HepG2 (cell line): ENCODE measurements around the gene MTHFD2. TPM values are rescaled to one million over a fixed set of nuclear protein-coding genes. Genes with fewer than 3 reads are reported as not detected.

ENCODE experiments used
- ATAC-seq: fragments of 200-7000 bp; cut with Tn5 transposase; 3 replicates; pipeline ENCODE4 v1.9.1; 2020; ENCODE audit warnings: mild to moderate bottlenecking, moderate library complexity
- BruUV-seq: library from RNA; stranded (reverse); fragments of 400-500 nt; replicated peaks from 2 replicates; lab custom pipeline; 2021; lab: Mats Ljungman, UMichigan
- CTCF ChIA-PET: fragments of 300-600 bp; formaldehyde crosslinking; extraction: SDS; loops from one replicate; lab custom pipeline; 2021; ENCODE audit warnings: low total read pairs, inconsistent platforms, low intra/inter-chr PET ratio; lab: Yijun Ruan, JAX
- POLR2A ChIA-PET: fragments of 350-600 bp; sonication (Branson Sonifier 250); formaldehyde crosslinking; loops from one replicate; lab custom pipeline; 2020; ENCODE audit warnings: antibody characterized with exemption, inconsistent platforms; lab: Yijun Ruan, JAX
- DNase-seq: peaks from one replicate; pipeline ENCODE4 v3.0.0-alpha.2; 2015; ENCODE audit warnings: low spot score
- FAIRE-seq: peaks from 3 replicates; lab custom pipeline; 2011; peaks lifted over from hg19 to GRCh38; lab: Jason Lieb, UNC
- H2AFZ ChIP-seq: one replicate; pipeline ENCODE4 v1.6.1; 2011; ENCODE audit warnings: low read length, inconsistent platforms
- H3K27ac ChIP-seq: fragments of 300-600 bp; 3 replicates; pipeline ENCODE4 v1.8.0; 2011; ENCODE audit warnings: mixed run types, mild to moderate bottlenecking, mixed read lengths, low read length, inconsistent platforms; ENCODE audit not compliant: insufficient read depth; ENCODE audit errors: extremely low read length
- H3K27me3 ChIP-seq, 2 experiments: fragments of 200-600 bp in 1 of 2; 2 replicates in 1 of 2; 3 replicates in 1 of 2; pipeline versions ENCODE4 v1.6.0 to v1.8.0; 2011; ENCODE audit warnings: low read length in 2 of 2, mild to moderate bottlenecking in 2 of 2, moderate library complexity in 2 of 2, inconsistent platforms in 1 of 2; ENCODE audit not compliant: insufficient read depth in 2 of 2, control insufficient read depth in 1 of 2
- H3K36me3 ChIP-seq, 2 experiments: fragments of 200-600 bp in 1 of 2; replicated peaks in 1 of 2; 2 replicates in 1 of 2; 3 replicates in 1 of 2; pipeline versions ENCODE4 v1.5.1 to v1.8.0; 2011; ENCODE audit warnings: low read length in 2 of 2, inconsistent platforms in 1 of 2; ENCODE audit not compliant: insufficient read depth in 2 of 2, control insufficient read depth in 1 of 2
- H3K4me1 ChIP-seq: 2 replicates; pipeline ENCODE4 v1.5.1; 2012; ENCODE audit warnings: low read length, inconsistent platforms; ENCODE audit not compliant: insufficient read depth
- H3K4me2 ChIP-seq: 2 replicates; pipeline ENCODE4 v1.6.0; 2011; ENCODE audit warnings: low read depth, low read length, inconsistent platforms
- H3K4me3 ChIP-seq, 3 experiments: fragments of 200-600 bp in 1 of 3; sonication (generic), shearing (Covaris generic) in 1 of 3; replicated peaks in 1 of 3; 2 replicates each; pipeline ENCODE4 v1.5.1; 2011 to 2016; ENCODE audit warnings: low read length in 3 of 3, inconsistent platforms in 2 of 3, low read depth in 2 of 3, mild to moderate bottlenecking in 2 of 3, control low read depth in 1 of 3, mixed read lengths in 1 of 3; ENCODE audit not compliant: insufficient read depth in 1 of 3
- H3K79me2 ChIP-seq: one replicate; pipeline ENCODE4 v1.6.1; 2011; ENCODE audit warnings: low read length, inconsistent platforms; ENCODE audit not compliant: insufficient read depth
- H3K9ac ChIP-seq: 2 replicates; pipeline ENCODE4 v1.6.0; 2011; ENCODE audit warnings: mild to moderate bottlenecking, low read depth, low read length, inconsistent platforms; ENCODE audit not compliant: insufficient read depth
- H3K9me3 ChIP-seq: 2 replicates; pipeline ENCODE4 v1.5.1; 2012; ENCODE audit warnings: mild to moderate bottlenecking, low read length
- H4K20me1 ChIP-seq: 2 replicates; pipeline ENCODE4 v1.6.0; 2011; ENCODE audit warnings: inconsistent platforms, mild to moderate bottlenecking, low read length, moderate library complexity; ENCODE audit not compliant: insufficient read depth
- ATRX ChIP-seq: sonication (generic); formaldehyde crosslinking; IDR thresholded peaks from 2 replicates; pipeline ENCODE4 v1.4.0; 2020; ENCODE audit warnings: missing genetic modification reagents, borderline replicate concordance
- HHEX ChIP-seq: IDR thresholded peaks from 2 replicates; pipeline ENCODE4 v1.6.1; 2016; ENCODE audit warnings: control low read depth
- MAFK ChIP-seq, 2 experiments: IDR thresholded peaks in 1 of 2; conservative IDR thresholded peaks in 1 of 2; 2 replicates each; pipeline ENCODE4 v1.6.1; 2011; ENCODE audit warnings: improper control_type of control experiment in 2 of 2, low read length in 2 of 2
- SOX13 ChIP-seq, 3 experiments: fragments of 450-650 bp in 1 of 3; sonication (generic) in 1 of 3; formaldehyde crosslinking in 1 of 3; IDR thresholded peaks in 2 of 3; conservative IDR thresholded peaks in 1 of 3; 2 replicates each; pipeline versions ENCODE4 v1.5.0 to v1.6.1; 2016 to 2020; ENCODE audit warnings: antibody characterized with exemption in 1 of 3, mild to moderate bottlenecking in 1 of 3, missing compliant biosample characterization in 1 of 3, missing genetic modification reagents in 1 of 3, moderate library complexity in 1 of 3
- SOX5 ChIP-seq: IDR thresholded peaks from 2 replicates; pipeline ENCODE4 v1.6.1; 2016; ENCODE audit warnings: borderline replicate concordance
- SRSF4 ChIP-seq: fragments of 200-400 bp; formaldehyde crosslinking; IDR thresholded peaks from one replicate; pipeline ENCODE4 v1.6.1; 2018; ENCODE audit warnings: mild to moderate bottlenecking, low read depth, low read length, moderate library complexity; ENCODE audit not compliant: poor library complexity, severe bottlenecking
- TMF1 ChIP-seq: sonication (generic); formaldehyde crosslinking; IDR thresholded peaks from 2 replicates; pipeline ENCODE4 v1.8.1; 2022; ENCODE audit warnings: low read depth, missing genetic modification reagents
- YEATS4 ChIP-seq: sonication (generic); formaldehyde crosslinking; IDR thresholded peaks from 2 replicates; pipeline ENCODE4 v1.4.0; 2020; ENCODE audit warnings: missing genetic modification reagents, borderline replicate concordance
- ZNF790 ChIP-seq: sonication (generic); formaldehyde crosslinking; IDR thresholded peaks from 2 replicates; pipeline ENCODE4 v1.8.0; 2022; ENCODE audit warnings: missing genetic modification reagents, mild to moderate bottlenecking, borderline replicate concordance
- WGBS: methylation state at CpG from one replicate; pipeline ENCODE4 v1.1.6; 2017; ENCODE audit warnings: low lambda C conversion rate; 5-methylcytosine and 5-hydroxymethylcytosine counted together
- in situ Hi-C: cut with HindIII; loops from 2 replicates; pipeline ENCODE4 v1.10.0; 2017; ENCODE audit warnings: low pct_unique_long_range_greater_than_20kb; ENCODE audit not compliant: extremely low pct_ligation_motif_present
- intact Hi-C: fragments of 100-400 bp; cut with micrococcal nuclease; formaldehyde crosslinking; loops from one replicate; pipeline ENCODE4 v1.10.0; 2022; ENCODE audit not compliant: unreplicated experiment
- polyA plus RNA-seq, 8 experiments: library from polyadenylated mRNA; depleted of rRNA in 3 of 8; stranded (reverse) in 7 of 8; unstranded in 1 of 8; fragments of >200 nt; fragmentation: Illumina TruSeq in 4 of 8; extraction: Trizol in 4 of 8; gene quantifications; 2 replicates each; pipeline versions ENCODE4 v1.2.1 to v1.2.3, GENCODE V29; 2011 to 2016; ENCODE audit warnings: low read depth in 4 of 8, missing spikeins in 1 of 8, mixed read lengths in 1 of 8; ENCODE audit not compliant: insufficient read depth in 1 of 8
- total RNA-seq, 5 experiments: library from RNA; depleted of rRNA; stranded (reverse); fragments of >200 nt; fragmentation: Illumina TruSeq; extraction: Trizol; gene quantifications; 2 replicates each; pipeline ENCODE4 v1.2.3, GENCODE V29; 2016; ENCODE audit warnings: low read depth in 1 of 5
- TF ChIP-seq, protein P1 (sequence below): IDR thresholded peaks from 2 replicates; pipeline ENCODE4 v1.6.1; 2012; ENCODE audit warnings: low read length, improper control_type of control experiment

Gene MTHFD2
- total and polyA plus RNA-seq, 2 of the 13 experiments (the other 11 are each of a cell fraction or from before 2014, with no cell fraction given): 188 to 269 TPM

DNA sequence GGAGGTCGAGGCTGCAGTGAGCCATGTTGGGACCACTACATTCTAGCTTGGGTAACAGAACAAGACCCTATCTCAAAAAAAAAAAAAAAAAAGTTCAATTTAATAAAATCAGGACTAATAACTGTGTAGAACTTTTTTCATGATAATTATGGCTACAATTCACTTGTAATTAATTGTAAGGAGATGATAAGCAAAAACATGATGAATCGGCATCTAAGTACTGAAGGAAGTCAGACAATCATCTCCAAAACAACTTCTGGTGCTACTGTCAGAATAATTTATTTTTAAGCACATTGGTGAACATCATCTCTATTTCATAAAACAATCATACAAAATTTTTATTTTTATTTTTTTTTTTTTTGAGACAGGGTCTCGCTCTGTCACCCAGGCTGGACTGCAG is 9.7 kb upstream of the MTHFD2 start:
- no peaks in the 10 kb centered on the region for H3K36me3 ChIP-seq
- H3K9ac ChIP-seq: no peak overlapping the region
- ChIA-PET POLR2A (interaction anchor here (1.4 to 1.8 kb wide), 2 partner anchors 10 kb away, joined by 11 to 20 read pairs; partner anchors contain the start of genes MOB1A and MTHFD2), CTCF (no interaction called here)
- ATAC-seq (no peak), FAIRE-seq (no peak), DNase-seq (no peak)
- H3K4me2 ChIP-seq: peak overlapping the region; percentile 71
- 0 out of 4 replicates have a peak, but pooled peaks of 1 of the 2 experiments have one; percentile 9 for TF ChIP-seq MAFK (conservative IDR thresholded peaks at IDR 0.05 in 1 of 2, IDR thresholded peaks at IDR 0.05 in 1 of 2; ENCODE audit: low read length in 2 of 2)
- TF ChIP-seq ATRX (CRISPR knock-in tag): no peak
- no peaks in the 10 kb centered on the region for H3K79me2 ChIP-seq
- 72% methylated on average over 3 of the region's 3 CpGs for WGBS
- peaks cover 32% of the 10 kb centered on the region for H3K4me1 ChIP-seq
- no peak overlapping the region for H3K4me3 ChIP-seq
- intact Hi-C loops (no loop called here), in situ Hi-C loops (no loop called here)
- H3K9me3 ChIP-seq: no peaks in the 10 kb centered on the region
- no TSS peak for BruUV-seq
- H2AFZ ChIP-seq: no peak overlapping the region
- H4K20me1 ChIP-seq: no peaks in the 10 kb centered on the region
- no peaks in the 10 kb centered on the region for H3K27me3 ChIP-seq
- H3K27ac ChIP-seq: no peak overlapping the region

GRCh38 chr2:74191596-74192380 is 6.6 kb upstream of the MTHFD2 start:
- Histone ChIP-seq H3K4me2 (peak overlapping the region; percentile 57), H4K20me1 (no peaks in the 10 kb centered on the region), H2AFZ (no peak overlapping the region), H3K9ac (no peak overlapping the region), H3K4me1 (peaks cover 54% of the 10 kb centered on the region), H3K9me3 (no peaks in the 10 kb centered on the region), H3K36me3 (no peaks in the 10 kb centered on the region), H3K79me2 (no peaks in the 10 kb centered on the region), H3K27ac (no peak overlapping the region), H3K4me3 (no peak overlapping the region), H3K27me3 (no peaks in the 10 kb centered on the region)
- ATAC-seq: peak; percentile 53
- 5% methylated on average over 6 of the region's 6 CpGs for WGBS
- DNase-seq: peak; percentile 35
- in situ Hi-C loops (no loop called here), intact Hi-C loops (no loop called here)
- CTCF ChIA-PET: no interaction called here
- FAIRE-seq: no peak
- POLR2A ChIA-PET: interaction anchor here (0.8 to 2.1 kb wide), 5 partner anchors 8 to 71 kb away, joined by 3 to 26 read pairs (median 8); partner anchors contain the start of gene MOB1A
- no TSS peak for BruUV-seq
- no peak for TF ChIP-seq HHEX (CRISPR knock-in tag)
- TF ChIP-seq, protein P1, sequence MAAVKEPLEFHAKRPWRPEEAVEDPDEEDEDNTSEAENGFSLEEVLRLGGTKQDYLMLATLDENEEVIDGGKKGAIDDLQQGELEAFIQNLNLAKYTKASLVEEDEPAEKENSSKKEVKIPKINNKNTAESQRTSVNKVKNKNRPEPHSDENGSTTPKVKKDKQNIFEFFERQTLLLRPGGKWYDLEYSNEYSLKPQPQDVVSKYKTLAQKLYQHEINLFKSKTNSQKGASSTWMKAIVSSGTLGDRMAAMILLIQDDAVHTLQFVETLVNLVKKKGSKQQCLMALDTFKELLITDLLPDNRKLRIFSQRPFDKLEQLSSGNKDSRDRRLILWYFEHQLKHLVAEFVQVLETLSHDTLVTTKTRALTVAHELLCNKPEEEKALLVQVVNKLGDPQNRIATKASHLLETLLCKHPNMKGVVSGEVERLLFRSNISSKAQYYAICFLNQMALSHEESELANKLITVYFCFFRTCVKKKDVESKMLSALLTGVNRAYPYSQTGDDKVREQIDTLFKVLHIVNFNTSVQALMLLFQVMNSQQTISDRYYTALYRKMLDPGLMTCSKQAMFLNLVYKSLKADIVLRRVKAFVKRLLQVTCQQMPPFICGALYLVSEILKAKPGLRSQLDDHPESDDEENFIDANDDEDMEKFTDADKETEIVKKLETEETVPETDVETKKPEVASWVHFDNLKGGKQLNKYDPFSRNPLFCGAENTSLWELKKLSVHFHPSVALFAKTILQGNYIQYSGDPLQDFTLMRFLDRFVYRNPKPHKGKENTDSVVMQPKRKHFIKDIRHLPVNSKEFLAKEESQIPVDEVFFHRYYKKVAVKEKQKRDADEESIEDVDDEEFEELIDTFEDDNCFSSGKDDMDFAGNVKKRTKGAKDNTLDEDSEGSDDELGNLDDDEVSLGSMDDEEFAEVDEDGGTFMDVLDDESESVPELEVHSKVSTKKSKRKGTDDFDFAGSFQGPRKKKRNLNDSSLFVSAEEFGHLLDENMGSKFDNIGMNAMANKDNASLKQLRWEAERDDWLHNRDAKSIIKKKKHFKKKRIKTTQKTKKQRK: no peak
- TF ChIP-seq YEATS4: 0 out of 2 replicates have a peak, but pooled peaks have one; percentile 23
- no peak for TF ChIP-seq ZNF790 (CRISPR knock-in tag)
- no peak for TF ChIP-seq SOX13 (IDR thresholded peaks at IDR 0.05)
- TF ChIP-seq SOX13 (CRISPR knock-in tag; conservative IDR thresholded peaks at IDR 0.05 in 1 of 2, IDR thresholded peaks at IDR 0.05 in 1 of 2): peak in 1 of 2 experiments; percentile 79; a peak in 2 of 4 replicates
- no peak for TF ChIP-seq SRSF4
- no peak for TF ChIP-seq TMF1
- TF ChIP-seq SOX5 (CRISPR knock-in tag): peak; percentile 45; the same call in 1 of the 2 replicates
